Stimulated activated CD8-positive, alpha-beta memory T cell treated with anti-CD3 and anti-CD28 coated beads, Interleukin-12 subunit alpha, Interleukin-12 subunit beta, amount 100 ng/mL, for 4 hours (primary cell): ENCODE data around the gene EHD1.
"Not testable (repeated sequence)": the region's sequence is repeated elsewhere in the genome, so short reads cannot be mapped to it uniquely, and the experiment has no call there.

Experiments used
- DNase-seq: peaks from one replicate; pipeline ENCODE4 v3.0.0-alpha.2; 2020; ENCODE audit warnings: low read depth

EHD1 gene

GRCh38 chr11:64826578-64827450 lies 51.6 kb downstream of the EHD1 start:
- DNase-seq = no peak

- no peak for DNase-seq
These were observed 52.4 kb downstream of the EHD1 start for GRCh38 chr11:64826062-64826461.

GRCh38 chr11:64823568-64824119 lies 54.8 kb downstream of the EHD1 start:
- no peak for DNase-seq

- no peak for DNase-seq
These were observed 60.9 kb downstream of the EHD1 start for GRCh38 chr11:64817476-64817875.

- DNase-seq = not testable (repeated sequence)
These were observed 63.0 kb downstream of the EHD1 start for GRCh38 chr11:64815433-64815832.

GRCh38 chr11:64814712-64815187 lies 63.7 kb downstream of the EHD1 start:
- no peak for DNase-seq

GRCh38 chr11:64813826-64814225 lies 64.6 kb downstream of the EHD1 start:
- no peak for DNase-seq

GRCh38 chr11:64810891-64811272 lies 67.5 kb downstream of the EHD1 start:
- DNase-seq = no peak

- DNase-seq = peak; percentile 63
These were observed 68.0 kb downstream of the EHD1 start, which contains the start of gene MEN1 for GRCh38 chr11:64810271-64810890. Gene MEN1 (minus strand): TSS chr11:64810551. CDS start chr11:64810109, 442 bp downstream.

GRCh38 chr11:64809781-64810241 lies 68.6 kb downstream of the EHD1 start:
- DNase-seq = no peak

GRCh38 chr11:64805481-64805880 lies 72.9 kb downstream of the EHD1 start:
- no peak for DNase-seq

GRCh38 chr11:64804346-64805210 lies 73.8 kb downstream of the EHD1 start:
- no peak for DNase-seq

- no peak for DNase-seq
These were observed 74.5 kb downstream of the EHD1 start for GRCh38 chr11:64803846-64804345.

- DNase-seq = peak; percentile 83
These were observed 75.1 kb downstream of the EHD1 start, which contains the start of gene MAP4K2 for GRCh38 chr11:64803158-64803845. Gene MAP4K2 (minus strand): TSS chr11:64803214. CDS start chr11:64803149, 65 bp downstream.

GRCh38 chr11:64802370-64803157 lies 75.9 kb downstream of the EHD1 start:
- no peak for DNase-seq
